ENCODE measurements around the gene NQO2. TPM values are rescaled to one million over a fixed set of nuclear protein-coding genes. Genes with fewer than 3 reads are reported as not detected.

Gene NQO2
- total RNA-seq, 4 donors from 2014 or later: 15.8 to 32.8 (median 27.2) TPM

- Histone ChIP-seq H3K36me3 (peaks cover 0 to 4% of the 10 kb centered on the region in 2 donors), H3K4me3 (peak within 1 kb of the TSS; percentile 77 to 96), H3K27me3 (no peaks in the 10 kb centered on the region), H3K9me3 (no peaks in the 10 kb centered on the region), H3K27ac (peak within 1 kb of the TSS; percentile 95 to 100 (median 99)), H3K4me1 (peaks cover 7 to 81% (median 11%) of the 10 kb centered on the region in 3 donors)
- peak; percentile 90 for ATAC-seq
- WGBS, 2 donors (ENCODE audit: low coverage in 1 of 2): 2% methylated on average over 11 of the region's 112 CpGs; no CpG with 5 or more reads in 1 of the 2 donors
- peak in 3 of 4 experiments; percentile 0 to 69 (median 14) for TF ChIP-seq CTCF (IDR thresholded peaks at IDR 0.05)
- no peak for TF ChIP-seq EP300 (IDR thresholded peaks at IDR 0.05)
- peak; percentile 87 for TF ChIP-seq POLR2AphosphoS5 (IDR thresholded peaks at IDR 0.05)
- peak; percentile 95 to 96 for TF ChIP-seq POLR2A (IDR thresholded peaks at IDR 0.05)
These were observed 68.9 kb downstream of the NQO2 start, which contains the start of gene RIPK1 for GRCh38 chr6:3068329-3069214. Gene RIPK1, plus strand, starts transcription at chr6:3068494. Its CDS starts 8,330 bp downstream, at chr6:3076824.

Small RNA genes within 50 kb of the gene (small RNA-seq; reads per million reads assigned to genes)
- 0 reads per million in 4 donors for gene AL133351.4

Other genes starting within 250 kb of the NQO2 start
- gene MYLK4, start 249.0 kb upstream of the NQO2 start, total RNA-seq: 1 to 10 TPM in 1 of 4 donors, under 1 TPM in 3; 0.31 to 1.2 (median 0.56) TPM
- gene WRNIP1, start 234.5 kb upstream of the NQO2 start, total RNA-seq: 10 to 100 TPM; 48.1 to 66.1 (median 57.1) TPM
- 10 to 100 TPM; 24.8 to 79.0 (median 45.4) TPM for gene SERPINB1, start 158.0 kb upstream of the NQO2 start, total RNA-seq
- gene SERPINB9, start 96.6 kb upstream of the NQO2 start, total RNA-seq: 10 to 100 TPM in 1 of 4 donors, 1 to 10 TPM in 3; 5.9 to 16.6 (median 8.0) TPM
- gene SERPINB6, start 28.3 kb upstream of the NQO2 start, total RNA-seq: 100 to 1,000 TPM; 130 to 154 (median 143) TPM
- 10 to 100 TPM; 20.1 to 28.9 (median 25.7) TPM for gene RIPK1, start 68.6 kb downstream of the NQO2 start, total RNA-seq
- gene BPHL, start 118.8 kb downstream of the NQO2 start, total RNA-seq: 10 to 100 TPM in 1 of 4 donors, 1 to 10 TPM in 3; 4.8 to 16.6 (median 6.5) TPM
- 100 to 1,000 TPM in 2 of 4 donors, 10 to 100 TPM in 2; 74.6 to 219 (median 119) TPM for gene TUBB2A, start 157.7 kb downstream of the NQO2 start, total RNA-seq
- 10 to 100 TPM; 11.5 to 42.8 (median 14.6) TPM for gene TUBB2B, start 227.8 kb downstream of the NQO2 start, total RNA-seq